ENCODE results near the gene RAG2.
A peak's percentile ranks its signal among the peaks of the same experiment; 100 is the strongest.

Gene RAG2

DNA sequence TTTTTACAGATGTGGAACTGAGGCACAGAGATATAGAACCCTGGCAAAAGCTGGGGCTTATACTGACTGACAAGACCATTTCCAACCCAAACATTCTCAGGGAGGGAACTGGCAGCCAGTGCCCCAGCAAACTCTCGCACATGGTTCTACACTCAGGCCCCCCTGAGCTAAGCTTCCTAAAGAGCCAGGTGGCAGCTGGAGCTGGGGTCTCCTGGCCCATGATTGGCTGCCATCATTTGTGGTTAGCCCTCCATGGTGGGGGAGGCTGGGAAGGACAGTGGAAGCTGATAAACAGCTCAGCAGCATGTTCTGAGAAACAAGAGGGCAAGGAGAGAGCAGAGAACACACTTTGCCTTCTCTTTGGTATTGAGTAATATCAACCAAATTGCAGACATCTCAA lies 30.3 kb downstream of the RAG2 start, which contains the start of gene RAG1:
Gene RAG1 (plus strand): TSS at position 314 of the 400 bp plus-strand sequence. CDS start 5,298 bp downstream, outside the sequence.
- Histone ChIP-seq H4K20me1 (ENCODE audit: insufficient read depth, low read length) (peaks cover 25% of the 10 kb centered on the region), H3K4me2 (ENCODE audit: insufficient read depth, low read length) (peak within 1 kb of the TSS; percentile 73), H3K27me3 (ENCODE audit: insufficient read depth, low read length, poor library complexity) (no peaks in the 10 kb centered on the region), H3K4me3 (ENCODE audit: low read depth in 1 of 2, low read length in 2 of 2) (peak within 1 kb of the TSS; percentile 66 to 88), H3K9me3 (ENCODE audit: insufficient read depth, low read length, severe bottlenecking) (no peaks in the 10 kb centered on the region), H3K9ac (ENCODE audit: low read depth, low read length) (peak within 1 kb of the TSS; percentile 81), H3K79me2 (ENCODE audit: insufficient read depth, low read length) (peaks cover 80% of the 10 kb centered on the region), H3K27ac (ENCODE audit: low read length) (peak within 1 kb of the TSS; percentile 92), H2AFZ (ENCODE audit: low read depth, low read length) (no peak within 1 kb of the TSS), H3K36me3 (ENCODE audit: insufficient read depth, low read length) (peaks cover 46% of the 10 kb centered on the region), H3K4me1 (ENCODE audit: insufficient read depth, low read length) (peaks cover 60% of the 10 kb centered on the region)
- peak; percentile 75 for ATAC-seq (ENCODE audit: insufficient read depth, low read depth)
- peak; percentile 96 for DNase-seq
- TF ChIP-seq, protein P1, sequence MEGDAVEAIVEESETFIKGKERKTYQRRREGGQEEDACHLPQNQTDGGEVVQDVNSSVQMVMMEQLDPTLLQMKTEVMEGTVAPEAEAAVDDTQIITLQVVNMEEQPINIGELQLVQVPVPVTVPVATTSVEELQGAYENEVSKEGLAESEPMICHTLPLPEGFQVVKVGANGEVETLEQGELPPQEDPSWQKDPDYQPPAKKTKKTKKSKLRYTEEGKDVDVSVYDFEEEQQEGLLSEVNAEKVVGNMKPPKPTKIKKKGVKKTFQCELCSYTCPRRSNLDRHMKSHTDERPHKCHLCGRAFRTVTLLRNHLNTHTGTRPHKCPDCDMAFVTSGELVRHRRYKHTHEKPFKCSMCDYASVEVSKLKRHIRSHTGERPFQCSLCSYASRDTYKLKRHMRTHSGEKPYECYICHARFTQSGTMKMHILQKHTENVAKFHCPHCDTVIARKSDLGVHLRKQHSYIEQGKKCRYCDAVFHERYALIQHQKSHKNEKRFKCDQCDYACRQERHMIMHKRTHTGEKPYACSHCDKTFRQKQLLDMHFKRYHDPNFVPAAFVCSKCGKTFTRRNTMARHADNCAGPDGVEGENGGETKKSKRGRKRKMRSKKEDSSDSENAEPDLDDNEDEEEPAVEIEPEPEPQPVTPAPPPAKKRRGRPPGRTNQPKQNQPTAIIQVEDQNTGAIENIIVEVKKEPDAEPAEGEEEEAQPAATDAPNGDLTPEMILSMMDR (IDR thresholded peaks at IDR 0.05; ENCODE audit: borderline replicate concordance, extremely low read depth, low read length, poor library complexity, severe bottlenecking): no peak
- TF ChIP-seq EZH2 (IDR thresholded peaks at IDR 0.05; ENCODE audit: borderline replicate concordance, low read depth, low read length, severe bottlenecking): no peak

DNA sequence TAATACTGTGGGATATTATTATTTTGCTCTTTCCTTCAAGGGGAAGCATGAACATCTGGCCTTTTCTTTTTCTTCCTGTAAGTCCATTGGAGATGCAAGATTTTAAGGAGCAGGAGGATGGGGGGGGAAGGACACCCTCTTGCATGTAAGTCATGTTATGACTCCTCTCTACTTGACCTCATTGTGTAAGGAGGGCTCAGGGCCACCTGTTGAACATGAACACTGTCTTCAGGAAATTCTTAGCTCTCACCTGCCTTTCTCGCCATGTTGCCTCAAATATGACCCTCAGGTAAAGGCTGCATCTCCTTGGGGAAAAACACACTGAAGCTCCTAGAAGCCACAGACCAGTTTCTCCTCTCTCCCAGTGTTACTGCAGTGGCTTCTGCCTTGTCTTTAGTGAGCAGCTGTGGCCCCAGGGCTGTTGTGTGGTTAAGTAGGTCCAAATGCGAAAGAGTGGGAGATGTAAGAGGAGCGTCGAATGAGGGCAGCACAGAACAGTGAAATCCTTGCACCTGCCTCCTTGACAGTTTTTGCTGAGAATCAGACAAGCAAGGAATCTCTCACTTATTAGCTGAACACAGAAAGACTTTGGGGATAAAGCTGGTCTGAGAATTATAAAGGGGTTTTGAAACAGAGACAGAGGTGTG lies 31.5 kb downstream of the RAG2 start:
- Histone ChIP-seq H3K27me3 (ENCODE audit: insufficient read depth, low read length, poor library complexity) (no peaks in the 10 kb centered on the region), H3K36me3 (ENCODE audit: insufficient read depth, low read length) (peaks cover 34% of the 10 kb centered on the region), H2AFZ (ENCODE audit: low read depth, low read length) (no peak overlapping the region), H3K9ac (ENCODE audit: low read depth, low read length) (peak overlapping the region; percentile 81), H3K27ac (ENCODE audit: low read length) (peak overlapping the region; percentile 92), H3K4me2 (ENCODE audit: insufficient read depth, low read length) (peak overlapping the region; percentile 73), H3K4me1 (ENCODE audit: insufficient read depth, low read length) (peaks cover 48% of the 10 kb centered on the region), H3K9me3 (ENCODE audit: insufficient read depth, low read length, severe bottlenecking) (no peaks in the 10 kb centered on the region), H3K79me2 (ENCODE audit: insufficient read depth, low read length) (peaks cover 68% of the 10 kb centered on the region), H4K20me1 (ENCODE audit: insufficient read depth, low read length) (peaks cover 13% of the 10 kb centered on the region), H3K4me3 (ENCODE audit: low read depth in 1 of 2, low read length in 2 of 2) (peak overlapping the region in 1 of 2 experiments; percentile 66; a peak in 2 of 4 replicates)
- ATAC-seq (ENCODE audit: insufficient read depth, low read depth) (peak; percentile 74), DNase-seq (peak; percentile 89)
- TF ChIP-seq EZH2 (IDR thresholded peaks at IDR 0.05; ENCODE audit: borderline replicate concordance, low read depth, low read length, severe bottlenecking): no peak
- TF ChIP-seq, protein P1 (IDR thresholded peaks at IDR 0.05; ENCODE audit: borderline replicate concordance, extremely low read depth, low read length, poor library complexity, severe bottlenecking): peak; percentile 88

DNA sequence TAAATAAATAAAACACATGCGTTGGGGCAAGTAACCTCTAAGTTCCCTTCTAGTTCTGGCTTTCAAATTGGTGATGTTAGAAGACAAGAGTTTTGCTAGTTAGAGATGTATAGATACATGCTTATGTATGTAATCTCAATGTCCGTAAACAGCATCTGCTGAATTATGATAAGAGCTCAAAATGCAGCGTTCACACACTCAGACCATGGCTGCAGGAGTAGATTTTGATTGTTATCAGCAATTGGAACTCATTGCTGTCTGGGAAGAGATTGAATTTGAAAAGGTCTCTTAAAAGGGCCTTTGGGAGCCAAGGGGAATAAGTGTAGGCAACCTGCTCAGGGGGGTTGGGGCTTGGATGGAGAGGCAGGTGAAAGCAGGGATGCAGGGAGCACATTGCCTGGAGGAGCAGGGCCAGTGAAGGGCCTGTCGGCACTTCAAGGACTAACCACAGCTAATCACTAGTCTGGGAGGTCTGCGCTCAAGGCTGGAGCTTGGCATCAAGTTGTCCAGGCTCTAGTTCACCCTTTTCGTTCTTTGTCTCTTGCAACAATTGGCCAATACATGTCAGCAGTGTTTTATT lies 32.9 kb downstream of the RAG2 start:
- peaks cover 52% of the 10 kb centered on the region for H3K4me1 ChIP-seq (ENCODE audit: insufficient read depth, low read length)
- peak overlapping the region; percentile 30; the same call in 1 of the 2 replicates for H3K9ac ChIP-seq (ENCODE audit: low read depth, low read length)
- no peak overlapping the region for H3K4me3 ChIP-seq (ENCODE audit: low read depth in 1 of 2, low read length in 2 of 2)
- H3K79me2 ChIP-seq (ENCODE audit: insufficient read depth, low read length): peaks cover 68% of the 10 kb centered on the region
- DNase-seq (no peak), ATAC-seq (ENCODE audit: insufficient read depth, low read depth) (no peak)
- H3K27ac ChIP-seq (ENCODE audit: low read length): peak overlapping the region; percentile 75
- TF ChIP-seq EZH2 (IDR thresholded peaks at IDR 0.05; ENCODE audit: borderline replicate concordance, low read depth, low read length, severe bottlenecking): no peak
- TF ChIP-seq, protein P1 (IDR thresholded peaks at IDR 0.05; ENCODE audit: borderline replicate concordance, extremely low read depth, low read length, poor library complexity, severe bottlenecking): no peak
- peak overlapping the region; percentile 47 for H3K4me2 ChIP-seq (ENCODE audit: insufficient read depth, low read length)
- peaks cover 4% of the 10 kb centered on the region; the same call in 1 of the 2 replicates for H4K20me1 ChIP-seq (ENCODE audit: insufficient read depth, low read length)
- peak overlapping the region; percentile 60; the same call in 1 of the 2 replicates for H2AFZ ChIP-seq (ENCODE audit: low read depth, low read length)
- peaks cover 20% of the 10 kb centered on the region for H3K36me3 ChIP-seq (ENCODE audit: insufficient read depth, low read length)
- no peaks in the 10 kb centered on the region for H3K9me3 ChIP-seq (ENCODE audit: insufficient read depth, low read length, severe bottlenecking)
- no peaks in the 10 kb centered on the region for H3K27me3 ChIP-seq (ENCODE audit: insufficient read depth, low read length, poor library complexity)
